Measurements from ENCODE around the gene STX8.

Gene STX8

DNA sequence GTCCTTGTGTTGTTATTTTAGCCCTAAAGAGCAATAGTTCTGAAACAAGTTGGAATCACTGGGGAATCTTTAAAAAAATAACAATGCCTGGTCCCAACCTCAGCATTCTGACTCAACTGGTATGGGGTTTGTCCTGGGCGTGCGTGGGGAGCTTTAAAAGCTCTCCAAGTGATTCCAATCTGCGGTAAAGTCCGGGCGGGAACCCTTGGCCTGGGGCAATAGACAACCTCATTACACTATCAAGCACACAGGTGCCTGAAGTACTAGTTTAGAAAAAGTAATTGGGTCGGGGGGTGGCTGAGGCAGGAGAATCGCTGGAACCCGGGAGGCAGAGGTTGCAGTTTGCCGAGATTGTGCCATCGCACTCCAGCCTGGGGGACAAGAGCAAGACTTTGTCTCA, 4.4 kb downstream of the STX8 start:
- ChIA-PET CTCF (no interaction called here), POLR2A (interaction anchor here (0.7 kb wide), 1 partner anchor 284 kb away, joined by 3 read pairs; no protein-coding TSS in a partner anchor)
- H3K4me3 ChIP-seq (ENCODE audit: low read depth, low read length), result no peak overlapping the region

DNA sequence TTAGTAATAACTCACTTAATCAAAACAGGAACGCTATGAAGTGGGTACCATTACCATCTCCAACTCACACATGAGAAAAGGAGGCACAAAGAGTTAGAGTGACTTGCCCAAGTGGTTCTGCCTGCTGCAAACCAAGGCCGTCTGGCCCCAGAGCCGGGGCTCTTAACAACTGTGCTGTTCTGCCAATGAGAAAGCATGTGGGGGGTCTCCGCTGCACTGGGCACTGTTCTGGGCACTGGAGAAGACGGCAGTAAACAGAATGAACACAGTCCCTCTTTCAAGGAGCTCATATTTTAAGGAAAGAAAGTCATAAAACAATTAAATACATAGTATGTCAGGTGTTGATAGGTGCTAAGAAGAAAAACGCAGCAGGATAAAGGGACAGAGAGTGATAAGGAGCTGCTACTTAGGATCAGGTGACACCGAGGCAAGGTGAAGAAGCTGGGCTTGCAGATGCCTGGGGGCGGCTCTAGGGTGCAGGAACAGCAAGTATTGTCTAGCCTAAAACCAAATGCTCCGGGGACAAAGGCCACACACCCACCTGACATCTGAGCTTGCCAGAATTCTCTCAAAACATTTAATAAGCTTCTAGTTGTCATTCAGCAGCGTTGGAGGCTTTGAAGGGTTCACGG, 6.5 kb downstream of the STX8 start:
- POLR2A ChIA-PET, result interaction anchor here (0.6 kb wide), 1 partner anchor 71 kb away, joined by 4 read pairs; no protein-coding TSS in a partner anchor
- CTCF ChIA-PET, result interaction anchor here (0.6 to 1.2 kb wide), 4 partner anchors 8 to 571 kb away, joined by 3 to 7 read pairs (median 4); no protein-coding TSS in a partner anchor
- no peak overlapping the region for H3K4me3 ChIP-seq (ENCODE audit: low read depth, low read length)
- TF ChIP-seq, protein P1, sequence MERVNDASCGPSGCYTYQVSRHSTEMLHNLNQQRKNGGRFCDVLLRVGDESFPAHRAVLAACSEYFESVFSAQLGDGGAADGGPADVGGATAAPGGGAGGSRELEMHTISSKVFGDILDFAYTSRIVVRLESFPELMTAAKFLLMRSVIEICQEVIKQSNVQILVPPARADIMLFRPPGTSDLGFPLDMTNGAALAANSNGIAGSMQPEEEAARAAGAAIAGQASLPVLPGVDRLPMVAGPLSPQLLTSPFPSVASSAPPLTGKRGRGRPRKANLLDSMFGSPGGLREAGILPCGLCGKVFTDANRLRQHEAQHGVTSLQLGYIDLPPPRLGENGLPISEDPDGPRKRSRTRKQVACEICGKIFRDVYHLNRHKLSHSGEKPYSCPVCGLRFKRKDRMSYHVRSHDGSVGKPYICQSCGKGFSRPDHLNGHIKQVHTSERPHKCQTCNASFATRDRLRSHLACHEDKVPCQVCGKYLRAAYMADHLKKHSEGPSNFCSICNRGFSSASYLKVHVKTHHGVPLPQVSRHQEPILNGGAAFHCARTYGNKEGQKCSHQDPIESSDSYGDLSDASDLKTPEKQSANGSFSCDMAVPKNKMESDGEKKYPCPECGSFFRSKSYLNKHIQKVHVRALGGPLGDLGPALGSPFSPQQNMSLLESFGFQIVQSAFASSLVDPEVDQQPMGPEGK (tag by site-specific recombination; IDR thresholded peaks at IDR 0.05), result peak; percentile 60
- peak; percentile 86 for TF ChIP-seq ZNF341 (tag by site-specific recombination; IDR thresholded peaks at IDR 0.05; ENCODE audit: low read depth)
- TF ChIP-seq ZNF629 (tag by site-specific recombination; IDR thresholded peaks at IDR 0.05), result peak; percentile 47; the same call in 1 of the 2 replicates
- peak; percentile 28; the same call in 1 of the 2 replicates for TF ChIP-seq SP7 (tag by site-specific recombination; IDR thresholded peaks at IDR 0.05)
- TF ChIP-seq, protein P2, sequence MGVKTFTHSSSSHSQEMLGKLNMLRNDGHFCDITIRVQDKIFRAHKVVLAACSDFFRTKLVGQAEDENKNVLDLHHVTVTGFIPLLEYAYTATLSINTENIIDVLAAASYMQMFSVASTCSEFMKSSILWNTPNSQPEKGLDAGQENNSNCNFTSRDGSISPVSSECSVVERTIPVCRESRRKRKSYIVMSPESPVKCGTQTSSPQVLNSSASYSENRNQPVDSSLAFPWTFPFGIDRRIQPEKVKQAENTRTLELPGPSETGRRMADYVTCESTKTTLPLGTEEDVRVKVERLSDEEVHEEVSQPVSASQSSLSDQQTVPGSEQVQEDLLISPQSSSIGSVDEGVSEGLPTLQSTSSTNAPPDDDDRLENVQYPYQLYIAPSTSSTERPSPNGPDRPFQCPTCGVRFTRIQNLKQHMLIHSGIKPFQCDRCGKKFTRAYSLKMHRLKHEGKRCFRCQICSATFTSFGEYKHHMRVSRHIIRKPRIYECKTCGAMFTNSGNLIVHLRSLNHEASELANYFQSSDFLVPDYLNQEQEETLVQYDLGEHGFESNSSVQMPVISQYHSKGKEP (tag by site-specific recombination; IDR thresholded peaks at IDR 0.05), result peak; percentile 43; the same call in 1 of the 2 replicates
- TF ChIP-seq ZFHX2 (tag by site-specific recombination; conservative IDR thresholded peaks at IDR 0.05), result peak; percentile 68
- no peak for TF ChIP-seq BCL11A (tag by site-specific recombination; IDR thresholded peaks at IDR 0.05; ENCODE audit: low read depth)
- peak; percentile 78 for TF ChIP-seq ZNF10 (tag by site-specific recombination; IDR thresholded peaks at IDR 0.05)
- peak; percentile 87 for TF ChIP-seq ZIC2 (tag by site-specific recombination; IDR thresholded peaks at IDR 0.05)
- no peak for TF ChIP-seq ZNF112 (tag by site-specific recombination; IDR thresholded peaks at IDR 0.05)
- 0 out of 2 replicates have a peak, but pooled peaks have one; percentile 30 for TF ChIP-seq ZSCAN23 (tag by site-specific recombination; IDR thresholded peaks at IDR 0.05)
- TF ChIP-seq GLIS2 (tag by site-specific recombination; IDR thresholded peaks at IDR 0.05), result 0 out of 2 replicates have a peak, but pooled peaks have one; percentile 20
- peak; percentile 23; the same call in 1 of the 2 replicates for TF ChIP-seq ZNF24 (tag by site-specific recombination; IDR thresholded peaks at IDR 0.05)
- TF ChIP-seq ZSCAN16 (tag by site-specific recombination; IDR thresholded peaks at IDR 0.05), result no peak
- TF ChIP-seq, protein P3, sequence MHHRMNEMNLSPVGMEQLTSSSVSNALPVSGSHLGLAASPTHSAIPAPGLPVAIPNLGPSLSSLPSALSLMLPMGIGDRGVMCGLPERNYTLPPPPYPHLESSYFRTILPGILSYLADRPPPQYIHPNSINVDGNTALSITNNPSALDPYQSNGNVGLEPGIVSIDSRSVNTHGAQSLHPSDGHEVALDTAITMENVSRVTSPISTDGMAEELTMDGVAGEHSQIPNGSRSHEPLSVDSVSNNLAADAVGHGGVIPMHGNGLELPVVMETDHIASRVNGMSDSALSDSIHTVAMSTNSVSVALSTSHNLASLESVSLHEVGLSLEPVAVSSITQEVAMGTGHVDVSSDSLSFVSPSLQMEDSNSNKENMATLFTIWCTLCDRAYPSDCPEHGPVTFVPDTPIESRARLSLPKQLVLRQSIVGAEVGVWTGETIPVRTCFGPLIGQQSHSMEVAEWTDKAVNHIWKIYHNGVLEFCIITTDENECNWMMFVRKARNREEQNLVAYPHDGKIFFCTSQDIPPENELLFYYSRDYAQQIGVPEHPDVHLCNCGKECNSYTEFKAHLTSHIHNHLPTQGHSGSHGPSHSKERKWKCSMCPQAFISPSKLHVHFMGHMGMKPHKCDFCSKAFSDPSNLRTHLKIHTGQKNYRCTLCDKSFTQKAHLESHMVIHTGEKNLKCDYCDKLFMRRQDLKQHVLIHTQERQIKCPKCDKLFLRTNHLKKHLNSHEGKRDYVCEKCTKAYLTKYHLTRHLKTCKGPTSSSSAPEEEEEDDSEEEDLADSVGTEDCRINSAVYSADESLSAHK (tag by site-specific recombination; IDR thresholded peaks at IDR 0.05), result peak; percentile 71
- peak; percentile 41; the same call in 1 of the 2 replicates for TF ChIP-seq ZXDB (tag by site-specific recombination; IDR thresholded peaks at IDR 0.05)
- no peak for TF ChIP-seq ZNF560 (tag by site-specific recombination; IDR thresholded peaks at IDR 0.05; ENCODE audit: borderline replicate concordance)
- 0 out of 2 replicates have a peak, but pooled peaks have one; percentile 33 for TF ChIP-seq BCL11B (tag by site-specific recombination; IDR thresholded peaks at IDR 0.05; ENCODE audit: low read depth)
- no peak for TF ChIP-seq ZNF677 (tag by site-specific recombination; IDR thresholded peaks at IDR 0.05)
- peak; percentile 70; the same call in 1 of the 2 replicates for TF ChIP-seq ZNF664 (tag by site-specific recombination; IDR thresholded peaks at IDR 0.05)
- TF ChIP-seq, protein P4, sequence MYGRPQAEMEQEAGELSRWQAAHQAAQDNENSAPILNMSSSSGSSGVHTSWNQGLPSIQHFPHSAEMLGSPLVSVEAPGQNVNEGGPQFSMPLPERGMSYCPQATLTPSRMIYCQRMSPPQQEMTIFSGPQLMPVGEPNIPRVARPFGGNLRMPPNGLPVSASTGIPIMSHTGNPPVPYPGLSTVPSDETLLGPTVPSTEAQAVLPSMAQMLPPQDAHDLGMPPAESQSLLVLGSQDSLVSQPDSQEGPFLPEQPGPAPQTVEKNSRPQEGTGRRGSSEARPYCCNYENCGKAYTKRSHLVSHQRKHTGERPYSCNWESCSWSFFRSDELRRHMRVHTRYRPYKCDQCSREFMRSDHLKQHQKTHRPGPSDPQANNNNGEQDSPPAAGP (tag by site-specific recombination; IDR thresholded peaks at IDR 0.05), result no peak
- TF ChIP-seq ZNF423 (tag by site-specific recombination; IDR thresholded peaks at IDR 0.05), result peak; percentile 77

More for the DNA sequence above, 4.4 kb downstream of the STX8 start:
- H3K9me3 ChIP-seq (ENCODE audit: control insufficient read depth, insufficient read depth, low read depth, low read length), result no peaks in the 10 kb centered on the region
- peaks cover 4 to 6% of the 10 kb centered on the region in 2 experiments for H3K36me3 ChIP-seq (ENCODE audit: control insufficient read depth in 2 of 2, insufficient read depth in 1 of 2, low read length in 2 of 2)
- H3K4me1 ChIP-seq (ENCODE audit: control insufficient read depth, insufficient read depth, low read length), result peaks cover 27% of the 10 kb centered on the region
- H3K27ac ChIP-seq (ENCODE audit: extremely low read depth, low read depth, low read length), result peak overlapping the region; percentile 30; the same call in 1 of the 2 replicates
- TF ChIP-seq ZNF549 (tag by site-specific recombination; IDR thresholded peaks at IDR 0.05), result no peak
- peak; percentile 18; the same call in 1 of the 2 replicates for TF ChIP-seq EGR2 (tag by site-specific recombination; IDR thresholded peaks at IDR 0.05; ENCODE audit: low read depth)
- TF ChIP-seq, protein P5, sequence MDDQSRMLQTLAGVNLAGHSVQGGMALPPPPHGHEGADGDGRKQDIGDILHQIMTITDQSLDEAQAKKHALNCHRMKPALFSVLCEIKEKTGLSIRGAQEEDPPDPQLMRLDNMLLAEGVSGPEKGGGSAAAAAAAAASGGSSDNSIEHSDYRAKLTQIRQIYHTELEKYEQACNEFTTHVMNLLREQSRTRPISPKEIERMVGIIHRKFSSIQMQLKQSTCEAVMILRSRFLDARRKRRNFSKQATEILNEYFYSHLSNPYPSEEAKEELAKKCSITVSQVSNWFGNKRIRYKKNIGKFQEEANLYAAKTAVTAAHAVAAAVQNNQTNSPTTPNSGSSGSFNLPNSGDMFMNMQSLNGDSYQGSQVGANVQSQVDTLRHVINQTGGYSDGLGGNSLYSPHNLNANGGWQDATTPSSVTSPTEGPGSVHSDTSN (CRISPR knock-in tag; IDR thresholded peaks at IDR 0.05), result no peak

More for the DNA sequence above, 6.5 kb downstream of the STX8 start:
- H3K27ac ChIP-seq (ENCODE audit: extremely low read depth, low read depth, low read length), result no peak overlapping the region; the same call in 1 of the 2 replicates
- no peaks in the 10 kb centered on the region for H3K9me3 ChIP-seq (ENCODE audit: control insufficient read depth, insufficient read depth, low read depth, low read length)
- H3K4me1 ChIP-seq (ENCODE audit: control insufficient read depth, insufficient read depth, low read length), result peaks cover 31% of the 10 kb centered on the region
- H3K36me3 ChIP-seq (ENCODE audit: control insufficient read depth in 2 of 2, insufficient read depth in 1 of 2, low read length in 2 of 2), result peaks cover 4 to 6% of the 10 kb centered on the region in 2 experiments

All from HEK293 (cell line).